Breast epithelium (tissue), 4 donors: ENCODE results near the gene PRMT5. TPM values are rescaled to one million over a fixed set of nuclear protein-coding genes. Genes with fewer than 3 reads are reported as not detected.

Source experiments
- DNase-seq, 2 donors: peaks; one replicate each; pipeline ENCODE4 v3.0.0-alpha.2; 2019; ENCODE audit warnings: low spot score in 2 of 2
- H3K27ac ChIP-seq, 2 donors: fragments of 200-600 bp; sonication (generic) in 1 of 2; one replicate each; pipeline ENCODE4 v1.5.1; 2016 to 2019; ENCODE audit warnings: mild to moderate bottlenecking in 1 of 2
- H3K27me3 ChIP-seq, 2 donors: fragments of 200-600 bp; sonication (generic) in 1 of 2; one replicate each; pipeline versions ENCODE4 v1.5.1 to v1.6.0; 2017 to 2019; ENCODE audit warnings: control low read depth in 1 of 2, mild to moderate bottlenecking in 1 of 2
- H3K36me3 ChIP-seq: fragments of 200-600 bp; one replicate; pipeline ENCODE4 v1.5.1; 2019
- H3K4me1 ChIP-seq, 2 donors: fragments of 200-600 bp; sonication (generic); one replicate each; pipeline ENCODE4 v1.5.1; 2016 to 2019; ENCODE audit warnings: control low read depth in 1 of 2
- H3K4me3 ChIP-seq, 3 donors: fragments of 200-600 bp; sonication (generic); 1 replicate in 2 of 3; 2 replicates in 1 of 3; pipeline ENCODE4 v1.5.1; 2016 to 2019; ENCODE audit warnings: mild to moderate bottlenecking in 3 of 3, moderate library complexity in 2 of 3
- H3K9me3 ChIP-seq, 2 donors: fragments of 200-600 bp; sonication (generic) in 1 of 2; one replicate each; pipeline ENCODE4 v1.5.1; 2016 to 2019; ENCODE audit warnings: control low read depth in 1 of 2
- POLR2A ChIP-seq: fragments of 450-650 bp; IDR thresholded peaks from one replicate; pipeline ENCODE4 v1.6.1; 2016; ENCODE audit warnings: antibody characterized with exemption, mild to moderate bottlenecking, moderate library complexity
- POLR2AphosphoS5 ChIP-seq, 3 donors: sonication (generic); formaldehyde crosslinking; IDR thresholded peaks; one replicate each; pipeline ENCODE4 v1.6.1; 2017; ENCODE audit warnings: antibody characterized with exemption in 3 of 3
- intact Hi-C: fragments of 100-400 bp; cut with DNase I; formaldehyde crosslinking; loops from one replicate; pipeline ENCODE4 v1.15.1; 2023; ENCODE audit warnings: low total_unique reads
- total RNA-seq, 3 donors: library from RNA; depleted of rRNA; stranded (reverse); fragments of >200 nt; gene quantifications; one replicate each; pipeline ENCODE4 v1.1.0, GENCODE V29; 2016
- TF ChIP-seq, protein P1 (sequence below), 3 donors: fragments of 450-650 bp; IDR thresholded peaks; one replicate each; pipeline ENCODE4 v1.5.1; 2016 to 2017; ENCODE audit warnings: antibody characterized with exemption in 3 of 3, mild to moderate bottlenecking in 3 of 3, moderate library complexity in 3 of 3

Gene PRMT5
- total RNA-seq, 3 donors from 2014 or later: 48.6 to 80.6 (median 71.4) TPM

GRCh38 chr14:22976620-22977433 lies 47.7 kb upstream of the PRMT5 start:
- Histone ChIP-seq H3K9me3 (no peaks in the 10 kb centered on the region), H3K4me3 (no peak overlapping the region), H3K27me3 (peaks cover 0 to 3% of the 10 kb centered on the region in 2 donors), H3K4me1 (peaks cover 5 to 24% of the 10 kb centered on the region in 2 donors), H3K27ac (peak overlapping the region; percentile 88 to 90), H3K36me3 (no peaks in the 10 kb centered on the region)
- TF ChIP-seq POLR2AphosphoS5 (IDR thresholded peaks at IDR 0.05) (no peak), POLR2A (no peak)
- TF ChIP-seq, protein P1, sequence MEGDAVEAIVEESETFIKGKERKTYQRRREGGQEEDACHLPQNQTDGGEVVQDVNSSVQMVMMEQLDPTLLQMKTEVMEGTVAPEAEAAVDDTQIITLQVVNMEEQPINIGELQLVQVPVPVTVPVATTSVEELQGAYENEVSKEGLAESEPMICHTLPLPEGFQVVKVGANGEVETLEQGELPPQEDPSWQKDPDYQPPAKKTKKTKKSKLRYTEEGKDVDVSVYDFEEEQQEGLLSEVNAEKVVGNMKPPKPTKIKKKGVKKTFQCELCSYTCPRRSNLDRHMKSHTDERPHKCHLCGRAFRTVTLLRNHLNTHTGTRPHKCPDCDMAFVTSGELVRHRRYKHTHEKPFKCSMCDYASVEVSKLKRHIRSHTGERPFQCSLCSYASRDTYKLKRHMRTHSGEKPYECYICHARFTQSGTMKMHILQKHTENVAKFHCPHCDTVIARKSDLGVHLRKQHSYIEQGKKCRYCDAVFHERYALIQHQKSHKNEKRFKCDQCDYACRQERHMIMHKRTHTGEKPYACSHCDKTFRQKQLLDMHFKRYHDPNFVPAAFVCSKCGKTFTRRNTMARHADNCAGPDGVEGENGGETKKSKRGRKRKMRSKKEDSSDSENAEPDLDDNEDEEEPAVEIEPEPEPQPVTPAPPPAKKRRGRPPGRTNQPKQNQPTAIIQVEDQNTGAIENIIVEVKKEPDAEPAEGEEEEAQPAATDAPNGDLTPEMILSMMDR (IDR thresholded peaks at IDR 0.05): no peak
- DNase-seq: no peak
- intact Hi-C loops: no loop called here

DNA sequence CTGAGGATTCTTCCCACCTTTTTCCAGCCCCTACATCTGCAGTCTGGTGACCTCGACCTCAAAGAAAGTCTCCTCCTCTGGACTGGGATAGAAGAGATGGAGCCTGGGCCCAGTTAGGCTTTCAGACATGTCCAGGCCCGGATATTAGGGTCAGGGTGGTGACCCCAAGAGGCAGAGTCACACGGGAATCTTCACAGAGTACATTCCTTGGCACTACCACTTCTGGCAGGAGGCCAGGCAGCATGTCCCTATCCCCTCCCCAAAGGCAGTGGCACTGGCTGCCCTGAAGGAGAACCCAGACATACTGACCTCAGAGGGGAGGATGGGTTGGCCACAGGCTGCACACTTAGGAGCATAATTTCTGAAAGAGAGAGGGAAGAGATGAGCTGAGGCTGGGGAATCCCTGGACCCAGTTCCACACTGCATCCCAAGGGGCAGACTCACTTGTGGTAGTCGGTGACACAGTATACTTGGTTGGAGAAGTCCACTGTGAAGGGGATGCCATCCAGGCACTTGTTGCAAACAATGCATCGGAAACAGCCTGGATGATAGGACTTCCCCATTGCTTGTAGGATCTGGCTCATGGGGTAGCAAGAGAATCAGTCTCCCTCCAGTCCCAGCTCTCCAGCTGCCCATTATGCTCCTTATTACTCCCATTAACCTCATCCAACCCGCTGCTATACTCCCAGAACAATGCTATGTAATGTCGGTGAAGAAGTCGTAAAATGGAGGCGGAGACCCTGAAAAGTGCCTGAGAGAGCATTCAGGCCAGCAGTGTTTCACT lies 45.5 kb upstream of the PRMT5 start:
- TF ChIP-seq, protein P1 (IDR thresholded peaks at IDR 0.05): no peak
- TF ChIP-seq POLR2A (no peak), POLR2AphosphoS5 (IDR thresholded peaks at IDR 0.05) (no peak)
- Histone ChIP-seq H3K27me3 (no peaks in the 10 kb centered on the region), H3K9me3 (no peaks in the 10 kb centered on the region), H3K4me3 (no peak overlapping the region), H3K27ac (peak overlapping the region in 1 of 2 donors; percentile 34), H3K36me3 (no peaks in the 10 kb centered on the region), H3K4me1 (peaks cover 5 to 24% of the 10 kb centered on the region in 2 donors)
- no peak for DNase-seq
- intact Hi-C loops: no loop called here

GRCh38 chr14:22973217-22974032 lies 44.2 kb upstream of the PRMT5 start:
- Histone ChIP-seq H3K27me3 (no peaks in the 10 kb centered on the region), H3K27ac (peak overlapping the region in 1 of 2 donors; percentile 34), H3K4me1 (peaks cover 5 to 16% of the 10 kb centered on the region in 2 donors), H3K36me3 (no peaks in the 10 kb centered on the region), H3K4me3 (no peak overlapping the region), H3K9me3 (no peaks in the 10 kb centered on the region)
- DNase-seq: no peak
- TF ChIP-seq, protein P1 (IDR thresholded peaks at IDR 0.05): peak; percentile 57 to 86 (median 86)
- no peak for TF ChIP-seq POLR2A
- TF ChIP-seq POLR2AphosphoS5 (IDR thresholded peaks at IDR 0.05): no peak
- intact Hi-C loops: no loop called here

DNA sequence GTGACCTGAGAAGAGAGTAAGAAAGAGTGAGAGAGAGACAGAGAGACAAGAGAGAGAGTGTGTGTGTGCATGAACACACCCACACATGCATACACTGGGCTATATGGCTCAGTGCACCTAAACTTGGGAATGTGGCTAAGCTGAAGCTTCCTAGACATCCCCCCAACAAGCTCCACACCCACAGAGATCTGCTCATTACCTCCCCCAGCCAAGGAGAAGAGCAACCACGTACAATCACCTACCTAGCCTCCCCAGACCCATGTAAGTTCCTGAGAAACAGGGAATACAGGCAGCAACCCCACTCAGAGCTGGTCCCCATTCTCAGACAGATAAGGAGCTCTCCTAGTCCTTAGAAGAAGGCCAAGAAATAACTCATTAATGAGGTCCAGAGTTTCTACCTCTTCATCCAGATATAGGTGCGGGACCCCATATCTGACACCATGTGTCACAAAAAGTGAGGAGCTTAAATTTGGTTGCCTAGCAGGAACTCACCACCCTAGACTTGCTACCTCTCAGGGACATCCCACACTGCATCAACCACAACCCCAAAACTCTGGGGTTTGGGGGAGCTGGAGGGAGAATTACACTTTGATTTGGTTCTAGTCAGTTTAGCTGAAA lies 43.2 kb upstream of the PRMT5 start:
- no peaks in the 10 kb centered on the region for H3K9me3 ChIP-seq
- no peak overlapping the region for H3K27ac ChIP-seq
- H3K27me3 ChIP-seq: no peaks in the 10 kb centered on the region
- no peak for DNase-seq
- no peak overlapping the region for H3K4me3 ChIP-seq
- TF ChIP-seq POLR2A (no peak), POLR2AphosphoS5 (IDR thresholded peaks at IDR 0.05) (no peak)
- TF ChIP-seq, protein P1 (IDR thresholded peaks at IDR 0.05): no peak
- H3K36me3 ChIP-seq: no peaks in the 10 kb centered on the region
- intact Hi-C loops: no loop called here
- peaks cover 0 to 6% of the 10 kb centered on the region in 2 donors for H3K4me1 ChIP-seq
